GM23338 (cell line): Measurements from ENCODE around the gene NSD2. TPM values are rescaled to one million over a fixed set of nuclear protein-coding genes. Genes with fewer than 3 reads are reported as not detected.

Experiments
- ATAC-seq: fragments of 200-7000 bp; cut with Tn5 transposase; 3 replicates; pipeline ENCODE4 v1.9.1; 2020
- DNase-seq: peaks from one replicate; pipeline ENCODE4 v3.0.0-alpha.2; 2015; ENCODE audit warnings: low spot score
- H2AFZ ChIP-seq: fragments of 200-600 bp; sonication (generic); 2 replicates; pipeline ENCODE4 v1.8.0; 2016; ENCODE audit warnings: antibody characterized with exemption, mild to moderate bottlenecking, moderate library complexity
- H3F3A ChIP-seq: fragments of 200-600 bp; sonication (generic); replicated peaks from 2 replicates; pipeline ENCODE4 v1.8.0; 2017; ENCODE audit warnings: antibody characterized with exemption, mixed run types, low read depth
- H3K27ac ChIP-seq: fragments of 200-600 bp; sonication (generic); 2 replicates; pipeline ENCODE4 v1.6.1; 2016; ENCODE audit warnings: low read depth
- H3K27me3 ChIP-seq: fragments of 200-600 bp; sonication (generic); 2 replicates; pipeline ENCODE4 v1.8.0; 2016; ENCODE audit warnings: mild to moderate bottlenecking, mixed run types, moderate library complexity; ENCODE audit not compliant: insufficient read depth
- H3K36me3 ChIP-seq: fragments of 200-600 bp; sonication (generic); 2 replicates; pipeline ENCODE4 v1.8.0; 2016; ENCODE audit warnings: mild to moderate bottlenecking; ENCODE audit not compliant: insufficient read depth
- H3K4me1 ChIP-seq: fragments of 200-600 bp; sonication (generic); 2 replicates; pipeline ENCODE4 v1.8.0; 2016; ENCODE audit warnings: mild to moderate bottlenecking, moderate library complexity; ENCODE audit not compliant: insufficient read depth
- H3K4me2 ChIP-seq: fragments of 200-600 bp; sonication (generic); 2 replicates; pipeline ENCODE4 v1.7.1; 2017; ENCODE audit warnings: mixed run types
- H3K4me3 ChIP-seq: fragments of 200-600 bp; sonication (generic); 2 replicates; pipeline ENCODE4 v1.6.1; 2016; ENCODE audit warnings: mixed run types
- H3K79me2 ChIP-seq: fragments of 200-600 bp; sonication (generic); replicated peaks from 2 replicates; pipeline ENCODE4 v1.8.0; 2017; ENCODE audit warnings: mild to moderate bottlenecking; ENCODE audit not compliant: insufficient read depth
- H3K9me2 ChIP-seq: fragments of 200-600 bp; sonication (generic); 2 replicates; pipeline ENCODE4 v1.8.0; 2017; ENCODE audit not compliant: insufficient read depth
- H4K20me1 ChIP-seq: fragments of 200-600 bp; sonication (generic); replicated peaks from 2 replicates; pipeline ENCODE4 v1.8.0; 2017; ENCODE audit warnings: mild to moderate bottlenecking; ENCODE audit not compliant: insufficient read depth
- H3K27ac Mint-ChIP-seq: 2 replicates; pipeline ENCODE4 v1.8.0; 2020; ENCODE audit warnings: inconsistent platforms, mild to moderate bottlenecking, moderate library complexity, mixed read lengths
- H3K27me3 Mint-ChIP-seq: 3 replicates; pipeline ENCODE4 v1.8.0; 2022; ENCODE audit warnings: low read depth, mild to moderate bottlenecking, moderate library complexity, mixed read lengths, inconsistent platforms; ENCODE audit not compliant: insufficient read depth, poor library complexity
- H3K36me3 Mint-ChIP-seq: 3 replicates; pipeline ENCODE4 v1.8.0; 2021; ENCODE audit warnings: low read depth, mild to moderate bottlenecking, inconsistent platforms, moderate library complexity, mixed read lengths
- H3K4me1 Mint-ChIP-seq: 3 replicates; pipeline ENCODE4 v1.8.0; 2020; ENCODE audit warnings: mild to moderate bottlenecking, inconsistent platforms, mixed read lengths
- H3K4me3 Mint-ChIP-seq: 3 replicates; pipeline ENCODE4 v1.8.0; 2021; ENCODE audit warnings: moderate library complexity, mild to moderate bottlenecking, inconsistent platforms, mixed read lengths
- H3K9me3 Mint-ChIP-seq: 3 replicates; pipeline ENCODE4 v1.8.0; 2020; ENCODE audit warnings: moderate library complexity, mild to moderate bottlenecking, inconsistent platforms, mixed read lengths
- CREB1 ChIP-seq: fragments of 250-450 bp; sonication (Bioruptor Pico); IDR thresholded peaks from 2 replicates; pipeline ENCODE4 v1.5.0; 2020; ENCODE audit warnings: low read depth, mild to moderate bottlenecking, moderate library complexity
- EZH2 ChIP-seq: fragments of 200-600 bp; sonication (generic); IDR thresholded peaks from one replicate; pipeline ENCODE4 v1.8.0; 2017; ENCODE audit warnings: antibody characterized with exemption, mild to moderate bottlenecking, low read depth; ENCODE audit not compliant: unreplicated experiment
- EZH2phosphoT487 ChIP-seq: fragments of 200-600 bp; sonication (generic); IDR thresholded peaks from one replicate; pipeline ENCODE4 v1.8.1; 2018; ENCODE audit warnings: antibody characterized with exemption; ENCODE audit not compliant: unreplicated experiment
- JUNB ChIP-seq: IDR thresholded peaks from one replicate; pipeline ENCODE4 v1.6.1; 2016; ENCODE audit warnings: antibody characterized with exemption; ENCODE audit not compliant: unreplicated experiment
- NANOG ChIP-seq: IDR thresholded peaks from 2 replicates; pipeline ENCODE4 v1.6.1; 2016; ENCODE audit warnings: antibody characterized with exemption, borderline replicate concordance
- POLR2AphosphoS5 ChIP-seq: IDR thresholded peaks from 2 replicates; pipeline ENCODE4 v1.6.1; 2016; ENCODE audit warnings: antibody characterized with exemption, low read depth
- STAT1 ChIP-seq: IDR thresholded peaks from one replicate; pipeline ENCODE4 v1.6.1; 2016; ENCODE audit warnings: antibody characterized with exemption; ENCODE audit not compliant: unreplicated experiment
- ZNF114 ChIP-seq: fragments of 250-450 bp; sonication (Bioruptor Pico); IDR thresholded peaks from 2 replicates; pipeline ENCODE4 v1.5.0; 2020; ENCODE audit warnings: mild to moderate bottlenecking, moderate library complexity
- ZNF331 ChIP-seq: fragments of 250-450 bp; sonication (Bioruptor Pico); IDR thresholded peaks from 2 replicates; pipeline ENCODE4 v1.5.0; 2020; ENCODE audit warnings: low read depth, mild to moderate bottlenecking, moderate library complexity
- ZNF462 ChIP-seq: fragments of 250-450 bp; sonication (Bioruptor Pico); IDR thresholded peaks from 2 replicates; pipeline ENCODE4 v1.5.0; 2020; ENCODE audit warnings: mild to moderate bottlenecking, moderate library complexity
- polyA plus RNA-seq: library from polyadenylated mRNA; unstranded; fragments of >200 nt; fragmentation: Nextera tagmentation; extraction: Ambion mirVana; gene quantifications from 2 replicates; pipeline ENCODE4 v1.2.1, GENCODE V29; 2016
- total RNA-seq: library from RNA; depleted of rRNA; stranded (reverse); fragments of >200 nt; shearing (Covaris generic); gene quantifications from 2 replicates; pipeline ENCODE4 v1.2.3, GENCODE V29; 2014
- TF ChIP-seq, protein P1 (sequence below), 2 experiments: fragments of 200-600 bp in 1 of 2; sonication (generic) in 1 of 2; conservative IDR thresholded peaks; 2 replicates each; pipeline versions ENCODE4 v1.5.1 to v1.6.1; 2016 to 2017; ENCODE audit warnings: antibody characterized with exemption in 2 of 2, low read depth in 2 of 2, mild to moderate bottlenecking in 2 of 2, moderate library complexity in 1 of 2
- TF ChIP-seq, protein P2 (sequence below): IDR thresholded peaks from one replicate; pipeline ENCODE4 v1.6.1; 2018; ENCODE audit warnings: antibody characterized with exemption; ENCODE audit not compliant: unreplicated experiment
- TF ChIP-seq, protein P3 (sequence below): IDR thresholded peaks from 2 replicates; pipeline ENCODE4 v1.6.1; 2016; ENCODE audit warnings: antibody characterized with exemption

Gene NSD2
- total and polyA plus RNA-seq, 2 experiments from 2014 or later, result 33.5 to 84.4 TPM

GRCh38 chr4:1959104-1959384 lies 87.9 kb downstream of the NSD2 start:
- Mint-ChIP-seq H3K4me3 (no peak overlapping the region), H3K4me1 (peaks cover 3% of the 10 kb centered on the region), H3K9me3 (no peaks in the 10 kb centered on the region), H3K27me3 (no peaks in the 10 kb centered on the region), H3K27ac (no peak overlapping the region), H3K36me3 (peaks cover 69% of the 10 kb centered on the region)
- DNase-seq (no peak), ATAC-seq (no peak; the same call in 2 of the 3 replicates)
- no peaks in the 10 kb centered on the region for H3K9me2 ChIP-seq
- H3K27ac ChIP-seq, result no peak overlapping the region
- no peak overlapping the region for H2AFZ ChIP-seq
- H3K27me3 ChIP-seq, result no peaks in the 10 kb centered on the region
- TF ChIP-seq EZH2phosphoT487 (no peak), ZNF114 (CRISPR knock-in tag) (no peak), JUNB (no peak), EZH2 (no peak), CREB1 (CRISPR knock-in tag) (no peak), NANOG (no peak), STAT1 (no peak), ZNF462 (CRISPR knock-in tag) (no peak), POLR2AphosphoS5 (no peak), ZNF331 (CRISPR knock-in tag) (no peak)
- TF ChIP-seq, protein P1, sequence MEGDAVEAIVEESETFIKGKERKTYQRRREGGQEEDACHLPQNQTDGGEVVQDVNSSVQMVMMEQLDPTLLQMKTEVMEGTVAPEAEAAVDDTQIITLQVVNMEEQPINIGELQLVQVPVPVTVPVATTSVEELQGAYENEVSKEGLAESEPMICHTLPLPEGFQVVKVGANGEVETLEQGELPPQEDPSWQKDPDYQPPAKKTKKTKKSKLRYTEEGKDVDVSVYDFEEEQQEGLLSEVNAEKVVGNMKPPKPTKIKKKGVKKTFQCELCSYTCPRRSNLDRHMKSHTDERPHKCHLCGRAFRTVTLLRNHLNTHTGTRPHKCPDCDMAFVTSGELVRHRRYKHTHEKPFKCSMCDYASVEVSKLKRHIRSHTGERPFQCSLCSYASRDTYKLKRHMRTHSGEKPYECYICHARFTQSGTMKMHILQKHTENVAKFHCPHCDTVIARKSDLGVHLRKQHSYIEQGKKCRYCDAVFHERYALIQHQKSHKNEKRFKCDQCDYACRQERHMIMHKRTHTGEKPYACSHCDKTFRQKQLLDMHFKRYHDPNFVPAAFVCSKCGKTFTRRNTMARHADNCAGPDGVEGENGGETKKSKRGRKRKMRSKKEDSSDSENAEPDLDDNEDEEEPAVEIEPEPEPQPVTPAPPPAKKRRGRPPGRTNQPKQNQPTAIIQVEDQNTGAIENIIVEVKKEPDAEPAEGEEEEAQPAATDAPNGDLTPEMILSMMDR (conservative IDR thresholded peaks at IDR 0.05; ENCODE audit: low read depth in 2 of 2), result no peak
- TF ChIP-seq, protein P2, sequence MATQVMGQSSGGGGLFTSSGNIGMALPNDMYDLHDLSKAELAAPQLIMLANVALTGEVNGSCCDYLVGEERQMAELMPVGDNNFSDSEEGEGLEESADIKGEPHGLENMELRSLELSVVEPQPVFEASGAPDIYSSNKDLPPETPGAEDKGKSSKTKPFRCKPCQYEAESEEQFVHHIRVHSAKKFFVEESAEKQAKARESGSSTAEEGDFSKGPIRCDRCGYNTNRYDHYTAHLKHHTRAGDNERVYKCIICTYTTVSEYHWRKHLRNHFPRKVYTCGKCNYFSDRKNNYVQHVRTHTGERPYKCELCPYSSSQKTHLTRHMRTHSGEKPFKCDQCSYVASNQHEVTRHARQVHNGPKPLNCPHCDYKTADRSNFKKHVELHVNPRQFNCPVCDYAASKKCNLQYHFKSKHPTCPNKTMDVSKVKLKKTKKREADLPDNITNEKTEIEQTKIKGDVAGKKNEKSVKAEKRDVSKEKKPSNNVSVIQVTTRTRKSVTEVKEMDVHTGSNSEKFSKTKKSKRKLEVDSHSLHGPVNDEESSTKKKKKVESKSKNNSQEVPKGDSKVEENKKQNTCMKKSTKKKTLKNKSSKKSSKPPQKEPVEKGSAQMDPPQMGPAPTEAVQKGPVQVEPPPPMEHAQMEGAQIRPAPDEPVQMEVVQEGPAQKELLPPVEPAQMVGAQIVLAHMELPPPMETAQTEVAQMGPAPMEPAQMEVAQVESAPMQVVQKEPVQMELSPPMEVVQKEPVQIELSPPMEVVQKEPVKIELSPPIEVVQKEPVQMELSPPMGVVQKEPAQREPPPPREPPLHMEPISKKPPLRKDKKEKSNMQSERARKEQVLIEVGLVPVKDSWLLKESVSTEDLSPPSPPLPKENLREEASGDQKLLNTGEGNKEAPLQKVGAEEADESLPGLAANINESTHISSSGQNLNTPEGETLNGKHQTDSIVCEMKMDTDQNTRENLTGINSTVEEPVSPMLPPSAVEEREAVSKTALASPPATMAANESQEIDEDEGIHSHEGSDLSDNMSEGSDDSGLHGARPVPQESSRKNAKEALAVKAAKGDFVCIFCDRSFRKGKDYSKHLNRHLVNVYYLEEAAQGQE, result no peak
- TF ChIP-seq, protein P3, sequence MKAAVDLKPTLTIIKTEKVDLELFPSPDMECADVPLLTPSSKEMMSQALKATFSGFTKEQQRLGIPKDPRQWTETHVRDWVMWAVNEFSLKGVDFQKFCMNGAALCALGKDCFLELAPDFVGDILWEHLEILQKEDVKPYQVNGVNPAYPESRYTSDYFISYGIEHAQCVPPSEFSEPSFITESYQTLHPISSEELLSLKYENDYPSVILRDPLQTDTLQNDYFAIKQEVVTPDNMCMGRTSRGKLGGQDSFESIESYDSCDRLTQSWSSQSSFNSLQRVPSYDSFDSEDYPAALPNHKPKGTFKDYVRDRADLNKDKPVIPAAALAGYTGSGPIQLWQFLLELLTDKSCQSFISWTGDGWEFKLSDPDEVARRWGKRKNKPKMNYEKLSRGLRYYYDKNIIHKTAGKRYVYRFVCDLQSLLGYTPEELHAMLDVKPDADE, result no peak
- H4K20me1 ChIP-seq, result peaks cover 16% of the 10 kb centered on the region
- H3K4me3 ChIP-seq, result no peak overlapping the region
- H3K4me1 ChIP-seq, result no peaks in the 10 kb centered on the region
- no peaks in the 10 kb centered on the region for H3K79me2 ChIP-seq
- H3K4me2 ChIP-seq, result no peak overlapping the region
- peaks cover 11% of the 10 kb centered on the region for H3K36me3 ChIP-seq
- no peaks in the 10 kb centered on the region for H3F3A ChIP-seq
